CD4-positive, alpha-beta memory T cell (primary cell): Measurements from ENCODE around the gene RPL23. TPM values are rescaled to one million over a fixed set of nuclear protein-coding genes. Genes with fewer than 3 reads are reported as not detected.
A peak's percentile ranks its signal among the peaks of the same experiment; 100 is the strongest.

ENCODE experiments used
- CTCF ChIA-PET: fragments of 350-600 bp; sonication (Branson Sonifier 250); formaldehyde crosslinking; loops from one replicate; lab custom pipeline; 2021; ENCODE audit warnings: inconsistent platforms; ENCODE audit not compliant: partially characterized antibody; lab: Charles Lee
- POLR2A ChIA-PET: fragments of 350-600 bp; sonication (Branson Sonifier 250); formaldehyde crosslinking; loops from one replicate; lab custom pipeline; 2021; ENCODE audit not compliant: partially characterized antibody; lab: Charles Lee
- DNase-seq, 5 donors: peaks; one replicate each; pipeline versions ENCODE4 v3.0.0 to v3.0.0-alpha.2; 2020 to 2022; ENCODE audit warnings: mixed read lengths in 1 of 5
- H3K27ac ChIP-seq: one replicate; pipeline ENCODE4 v1.7.0; 2013; ENCODE audit warnings: low read depth, low read length
- H3K27me3 ChIP-seq: 2 replicates; pipeline ENCODE4 v1.7.0; 2013; ENCODE audit warnings: mild to moderate bottlenecking, low read length, moderate library complexity; ENCODE audit not compliant: insufficient read depth
- H3K36me3 ChIP-seq: 2 replicates; pipeline ENCODE4 v1.7.0; 2013; ENCODE audit warnings: mild to moderate bottlenecking, low read length, moderate library complexity; ENCODE audit not compliant: insufficient read depth
- H3K4me1 ChIP-seq: 2 replicates; pipeline ENCODE4 v1.7.0; 2013; ENCODE audit warnings: mild to moderate bottlenecking, low read length, moderate library complexity; ENCODE audit not compliant: insufficient read depth
- H3K4me3 ChIP-seq, 2 donors: one replicate each; pipeline ENCODE4 v1.7.0; 2013; ENCODE audit warnings: low read length in 2 of 2, mild to moderate bottlenecking in 1 of 2
- H3K9me3 ChIP-seq, 2 donors: one replicate each; pipeline ENCODE4 v1.7.0; 2013; ENCODE audit warnings: low read length in 2 of 2, control low read depth in 1 of 2; ENCODE audit not compliant: control insufficient read depth in 1 of 2
- H3K27ac Mint-ChIP-seq, 7 donors: one replicate each; pipeline ENCODE4 v1.8.0; 2020 to 2021; ENCODE audit warnings: mixed read lengths in 7 of 7, mild to moderate bottlenecking in 6 of 7, inconsistent platforms in 3 of 7, moderate library complexity in 3 of 7
- H3K27me3 Mint-ChIP-seq, 2 donors: one replicate each; pipeline ENCODE4 v1.8.0; 2020 to 2021; ENCODE audit warnings: mixed read lengths in 2 of 2
- H3K36me3 Mint-ChIP-seq, 2 donors: one replicate each; pipeline ENCODE4 v1.8.0; 2020 to 2021; ENCODE audit warnings: mixed read lengths in 2 of 2, inconsistent platforms in 1 of 2, mild to moderate bottlenecking in 1 of 2
- H3K4me1 Mint-ChIP-seq, 4 donors: one replicate each; pipeline ENCODE4 v1.8.0; 2020 to 2021; ENCODE audit warnings: mixed read lengths in 4 of 4, mild to moderate bottlenecking in 1 of 4
- H3K4me3 Mint-ChIP-seq, 8 donors: one replicate each; pipeline ENCODE4 v1.8.0; 2020 to 2021; ENCODE audit warnings: mixed read lengths in 8 of 8, mild to moderate bottlenecking in 7 of 8, moderate library complexity in 6 of 8, inconsistent platforms in 3 of 8
- H3K9me3 Mint-ChIP-seq, 8 donors: one replicate each; pipeline ENCODE4 v1.8.0; 2020 to 2021; ENCODE audit warnings: mixed read lengths in 8 of 8, mild to moderate bottlenecking in 5 of 8, inconsistent platforms in 3 of 8, moderate library complexity in 1 of 8
- intact Hi-C: fragments of 100-400 bp; cut with micrococcal nuclease; formaldehyde crosslinking; loops from one replicate; pipeline ENCODE4 v1.15.1; 2023
- polyA plus RNA-seq, 2 donors: library from polyadenylated mRNA; unstranded; fragments of 300-500 nt; fragmentation: Illumina TruSeq; gene quantifications; one replicate each; pipeline ENCODE4 v1.2.3, GENCODE V29; 2021
- total RNA-seq, 2 experiments: library from RNA; stranded (reverse); gene quantifications; one replicate each; pipeline ENCODE4 v1.2.3, GENCODE V29; 2021

The RPL23 gene
- total and polyA plus RNA-seq, 4 experiments from 2014 or later: 728 to 1,572 (median 1,413) TPM

DNA sequence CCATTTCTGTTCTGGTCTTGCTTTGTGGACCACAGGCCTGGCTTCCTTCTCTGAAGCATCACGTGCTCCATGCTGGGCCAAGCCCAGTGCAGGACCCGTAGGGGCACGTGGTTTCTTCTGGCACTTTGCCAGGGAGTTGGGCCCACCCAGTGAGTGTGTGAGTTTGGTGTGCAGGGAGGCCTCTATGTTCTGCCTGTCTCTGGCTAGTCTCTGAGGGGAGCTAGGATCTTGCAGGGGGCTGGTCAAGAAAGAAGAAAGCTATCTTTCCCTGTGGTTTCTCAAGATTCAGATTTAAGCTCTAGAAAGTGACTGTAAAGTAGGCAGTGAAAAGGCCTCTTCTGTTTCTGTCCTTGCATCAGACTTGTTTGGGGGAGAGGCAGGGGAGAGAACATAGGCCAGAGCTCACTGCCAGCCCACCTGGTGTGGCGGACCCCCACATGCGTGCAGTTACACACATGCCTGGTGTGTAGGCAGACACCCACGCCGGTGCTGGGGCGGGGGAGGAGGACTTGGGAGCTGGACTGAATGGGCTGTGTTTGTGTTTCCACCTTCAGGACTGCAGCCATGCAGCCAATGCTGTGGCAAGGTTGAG is 28.2 kb upstream of the RPL23 start:
- Mint-ChIP-seq H3K27me3 (no peaks in the 10 kb centered on the region), H3K4me3 (peak overlapping the region in 7 of 8 donors; percentile 47 to 90 (median 68)), H3K36me3 (peaks cover 40 to 68% of the 10 kb centered on the region in 2 donors), H3K4me1 (peaks cover 64 to 95% (median 80%) of the 10 kb centered on the region in 4 donors), H3K27ac (peak overlapping the region; percentile 82 to 94 (median 87)), H3K9me3 (no peaks in the 10 kb centered on the region)
- ChIA-PET POLR2A (interaction anchor here (0.8 to 10.4 kb wide), 8 partner anchors 9 to 43 kb away, joined by 3 to 138 read pairs (median 4); partner anchors contain the start of genes LASP1 and RPL23), CTCF (interaction anchor here (1.1 to 2.0 kb wide), 4 partner anchors 12 to 43 kb away, joined by 3 to 7 read pairs (median 4); partner anchors contain the start of genes LASP1 and LASP1NB)
- H3K4me1 ChIP-seq: peaks cover 100% of the 10 kb centered on the region
- peak overlapping the region; percentile 12 for H3K27ac ChIP-seq
- H3K9me3 ChIP-seq: no peaks in the 10 kb centered on the region
- intact Hi-C loops: loop anchor here (2.0 kb wide), 1 partner anchor 17 kb away; no protein-coding TSS in a partner anchor
- no peak overlapping the region for H3K4me3 ChIP-seq
- peaks cover 25% of the 10 kb centered on the region for H3K36me3 ChIP-seq
- no peak for DNase-seq
- H3K27me3 ChIP-seq: no peaks in the 10 kb centered on the region

DNA sequence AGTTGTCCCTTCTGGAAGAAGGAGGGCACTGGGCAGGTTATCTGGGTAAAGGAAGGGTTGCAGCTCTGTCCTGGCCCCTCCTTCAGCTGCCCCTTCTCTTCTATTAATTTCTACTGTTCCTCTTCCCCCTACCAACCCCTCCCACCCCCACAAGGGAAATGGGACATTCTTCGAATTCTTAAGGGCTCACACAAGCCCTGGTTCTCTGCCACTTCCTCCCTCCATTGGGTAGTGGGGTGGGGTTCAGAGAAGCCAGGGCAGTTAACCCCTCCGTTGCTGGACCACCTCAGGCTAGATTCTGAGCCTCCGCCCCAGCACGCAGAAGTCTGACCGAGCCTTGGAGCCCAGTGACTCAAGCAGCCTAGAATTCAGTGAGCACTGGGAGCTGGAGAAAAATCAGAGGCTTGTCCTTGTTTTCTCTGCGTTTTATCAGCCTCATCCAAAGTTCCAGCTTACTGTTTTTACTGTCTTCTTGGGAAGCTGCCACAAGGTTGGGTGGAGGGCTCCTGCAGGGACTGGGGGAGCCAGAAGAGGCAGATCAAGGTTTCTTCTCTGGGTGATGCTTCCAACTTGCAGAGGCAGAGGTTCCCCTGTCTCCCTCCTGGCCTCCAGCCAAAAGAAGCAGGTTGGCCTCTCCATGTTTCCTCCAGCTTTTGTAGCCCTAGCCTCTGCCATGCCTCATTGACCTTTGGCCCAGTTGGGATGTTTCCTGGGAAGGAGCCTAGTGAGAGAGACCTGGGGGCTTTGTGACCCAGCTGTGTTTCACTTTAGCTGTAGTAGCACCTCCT is 26.6 kb upstream of the RPL23 start:
- Mint-ChIP-seq H3K36me3 (peaks cover 34 to 59% of the 10 kb centered on the region in 2 donors), H3K9me3 (no peaks in the 10 kb centered on the region), H3K4me1 (peaks cover 59 to 95% (median 75%) of the 10 kb centered on the region in 4 donors), H3K4me3 (peak overlapping the region in 7 of 8 donors; percentile 59 to 77 (median 69)), H3K27ac (peak overlapping the region; percentile 33 to 90 (median 83)), H3K27me3 (no peaks in the 10 kb centered on the region)
- Histone ChIP-seq H3K27ac (peak overlapping the region; percentile 31), H3K4me3 (no peak overlapping the region), H3K36me3 (peaks cover 25% of the 10 kb centered on the region), H3K27me3 (no peaks in the 10 kb centered on the region), H3K4me1 (peaks cover 92% of the 10 kb centered on the region), H3K9me3 (no peaks in the 10 kb centered on the region)
- CTCF ChIA-PET: interaction anchor here (1.3 to 2.0 kb wide), 2 partner anchors 11 kb away, joined by 3 to 7 read pairs; partner anchors contain the start of gene LASP1
- POLR2A ChIA-PET: interaction anchor here (0.7 to 10.4 kb wide), 6 partner anchors 10 to 26 kb away, joined by 4 to 138 read pairs (median 6); partner anchors contain the start of genes LASP1 and RPL23
- intact Hi-C loops: no loop called here
- no peak for DNase-seq

DNA sequence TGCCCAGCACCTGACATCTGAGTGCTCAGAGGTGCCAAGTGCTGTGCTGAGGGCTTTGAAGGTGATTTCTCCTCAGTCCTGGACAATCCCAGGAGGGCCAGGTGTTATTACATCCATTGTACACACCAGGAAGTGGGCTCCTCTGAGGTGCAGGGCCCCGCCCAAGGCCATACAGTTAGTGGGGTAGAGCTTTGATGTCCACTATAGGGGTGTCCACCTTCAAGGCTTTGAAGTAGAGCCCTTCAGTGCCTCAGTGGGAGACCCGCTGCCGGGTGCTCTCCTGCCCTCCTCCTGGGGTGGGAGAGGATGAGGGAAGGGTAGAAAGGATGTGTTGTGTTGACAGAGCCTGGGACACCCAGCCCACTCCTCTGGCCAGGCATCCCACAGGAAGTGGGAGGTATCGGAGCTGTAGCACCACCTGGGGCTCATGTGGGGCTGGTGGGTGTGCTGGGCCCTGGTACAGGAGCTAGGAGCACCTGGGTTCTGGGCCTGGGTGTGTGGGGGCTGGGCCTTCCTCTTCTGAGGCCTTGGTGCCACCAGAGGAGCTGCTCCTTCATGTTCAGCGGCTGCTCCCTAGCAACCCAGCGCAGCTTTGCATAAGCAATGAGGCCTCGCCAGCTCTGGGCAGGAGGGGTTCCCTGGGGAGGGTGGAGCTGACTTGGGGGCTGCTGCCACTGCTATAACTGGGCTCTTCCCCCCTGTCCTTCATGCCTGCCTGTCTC is 23.8 kb upstream of the RPL23 start:
- peak overlapping the region; percentile 81 to 100 (median 87) for H3K27ac Mint-ChIP-seq
- H3K4me1 Mint-ChIP-seq: peaks cover 58 to 98% (median 78%) of the 10 kb centered on the region in 4 donors
- peak in 3 of 5 donors; percentile 37 to 71 (median 57) for DNase-seq
- ChIA-PET CTCF (interaction anchor here (1.4 kb wide), 1 partner anchor 276 kb away, joined by 6 read pairs; no protein-coding TSS in a partner anchor), POLR2A (interaction anchor here (1.0 to 3.0 kb wide), 5 partner anchors 9 to 52 kb away, joined by 3 to 12 read pairs (median 7); partner anchors contain the start of genes CWC25 and RPL23)
- Histone ChIP-seq H3K36me3 (peaks cover 25% of the 10 kb centered on the region), H3K27me3 (no peaks in the 10 kb centered on the region), H3K4me3 (no peak overlapping the region), H3K9me3 (no peaks in the 10 kb centered on the region), H3K4me1 (peaks cover 92% of the 10 kb centered on the region), H3K27ac (peak overlapping the region; percentile 44)
- no peaks in the 10 kb centered on the region for H3K9me3 Mint-ChIP-seq
- intact Hi-C loops: no loop called here
- peaks cover 26 to 51% of the 10 kb centered on the region in 2 donors for H3K36me3 Mint-ChIP-seq
- H3K27me3 Mint-ChIP-seq: no peaks in the 10 kb centered on the region
- H3K4me3 Mint-ChIP-seq: peak overlapping the region in 7 of 8 donors; percentile 29 to 70 (median 66)

DNA sequence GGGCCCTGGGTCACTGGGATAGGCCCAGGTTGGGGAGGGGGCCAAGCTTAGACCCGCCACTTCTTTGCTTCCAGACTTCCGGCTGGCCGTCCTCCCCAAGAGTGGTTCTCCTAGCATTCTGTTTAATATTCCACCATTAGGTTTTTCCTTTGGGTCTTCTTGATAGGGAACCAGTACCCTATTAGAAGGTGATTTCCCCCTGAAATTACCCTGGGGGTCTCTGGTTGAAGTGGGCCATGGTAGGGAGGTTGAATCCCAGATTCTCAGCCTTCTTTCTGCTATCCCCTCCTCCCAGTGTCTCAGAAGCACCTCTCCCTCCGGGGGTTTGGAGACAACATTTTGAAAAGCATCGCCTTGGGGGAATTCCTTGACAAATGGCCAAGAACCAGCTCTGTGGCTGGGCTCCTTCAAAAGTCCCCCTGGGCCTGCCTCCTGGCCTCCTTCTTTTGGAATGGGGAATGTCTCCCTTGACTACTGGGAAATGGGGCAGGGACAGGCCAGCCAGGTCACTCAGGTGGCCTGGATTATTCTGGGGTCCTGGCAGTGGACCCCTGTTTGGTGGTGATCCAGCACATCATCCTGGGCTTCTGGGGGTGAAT is 22.1 kb upstream of the RPL23 start:
- ChIA-PET CTCF (no interaction called here), POLR2A (interaction anchor here (1.0 to 9.5 kb wide), 4 partner anchors 11 to 22 kb away, joined by 4 to 133 read pairs (median 8); no protein-coding TSS in a partner anchor)
- H3K27ac Mint-ChIP-seq: peak overlapping the region; percentile 49 to 100 (median 87)
- peak overlapping the region; percentile 29 for H3K27ac ChIP-seq
- peak overlapping the region in 5 of 8 donors; percentile 16 to 76 (median 50) for H3K4me3 Mint-ChIP-seq
- no peaks in the 10 kb centered on the region for H3K9me3 Mint-ChIP-seq
- H3K36me3 Mint-ChIP-seq: peaks cover 22 to 52% of the 10 kb centered on the region in 2 donors
- H3K36me3 ChIP-seq: peaks cover 24% of the 10 kb centered on the region
- DNase-seq: no peak
- intact Hi-C loops: no loop called here
- no peaks in the 10 kb centered on the region for H3K27me3 Mint-ChIP-seq
- H3K27me3 ChIP-seq: no peaks in the 10 kb centered on the region
- no peaks in the 10 kb centered on the region for H3K9me3 ChIP-seq
- H3K4me3 ChIP-seq: no peak overlapping the region
- peaks cover 88% of the 10 kb centered on the region for H3K4me1 ChIP-seq
- peaks cover 59 to 98% (median 77%) of the 10 kb centered on the region in 4 donors for H3K4me1 Mint-ChIP-seq

DNA sequence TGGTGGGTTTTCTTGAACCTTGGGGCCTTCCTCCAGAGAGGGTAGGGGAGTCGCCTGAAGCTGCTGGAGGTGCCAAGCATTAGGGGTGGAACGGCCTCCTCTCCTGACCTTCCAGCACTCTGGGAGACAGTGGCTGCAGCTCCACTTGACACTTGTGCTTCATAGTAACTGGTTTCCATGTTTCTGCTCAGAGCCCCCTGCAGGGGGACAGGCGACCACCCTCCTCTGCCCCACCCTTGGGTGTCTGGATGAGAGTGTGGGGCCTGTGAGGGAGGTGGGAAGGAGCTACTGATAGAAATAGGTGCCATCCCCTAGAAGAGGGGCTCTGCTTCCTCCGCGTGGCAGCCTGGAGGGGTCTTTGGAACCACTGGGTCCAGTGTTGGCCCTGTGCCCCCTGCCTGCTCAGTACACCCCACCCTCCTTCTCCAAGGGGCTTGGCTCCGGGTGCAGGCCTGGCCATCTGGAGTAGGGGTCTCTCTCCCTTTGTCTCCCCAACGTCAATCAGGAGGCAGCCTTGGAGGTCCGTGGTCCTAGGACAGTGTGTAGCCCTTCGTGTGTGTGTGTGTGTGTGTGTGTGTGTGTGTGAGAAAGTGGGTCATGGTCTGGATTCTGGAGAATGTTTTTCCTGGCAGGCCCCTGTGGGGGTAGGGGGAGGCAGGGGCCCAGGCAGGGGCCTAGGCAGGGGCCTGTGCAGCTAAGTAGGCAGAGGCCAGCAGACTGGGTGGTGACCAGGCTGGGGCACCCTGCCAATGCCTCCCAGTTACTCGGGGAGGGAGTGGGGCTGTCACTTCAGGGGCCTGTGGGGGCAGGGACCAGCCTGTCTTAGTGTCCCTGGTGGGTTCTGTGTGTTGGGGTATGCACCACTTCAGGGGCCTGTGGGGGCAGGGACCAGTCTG is 21.2 kb upstream of the RPL23 start:
- Mint-ChIP-seq H3K4me3 (peak overlapping the region in 6 of 8 donors; percentile 27 to 95 (median 58)), H3K9me3 (peaks cover 0 to 2% (median 0%) of the 10 kb centered on the region in 8 donors), H3K36me3 (peaks cover 16 to 51% of the 10 kb centered on the region in 2 donors), H3K4me1 (peaks cover 52 to 95% (median 70%) of the 10 kb centered on the region in 4 donors), H3K27ac (peak overlapping the region; percentile 49 to 100 (median 87)), H3K27me3 (no peaks in the 10 kb centered on the region)
- H3K36me3 ChIP-seq: peaks cover 20% of the 10 kb centered on the region
- intact Hi-C loops: loop anchor here (5.0 kb wide), 3 partner anchors 93 to 172 kb away; partner anchors contain the start of gene FBXO47
- no peak overlapping the region for H3K4me3 ChIP-seq
- H3K27me3 ChIP-seq: no peaks in the 10 kb centered on the region
- H3K9me3 ChIP-seq: no peaks in the 10 kb centered on the region
- ChIA-PET POLR2A (interaction anchor here (1.0 to 9.5 kb wide), 5 partner anchors 11 to 23 kb away, joined by 4 to 229 read pairs (median 12); partner anchors contain the start of gene RPL23), CTCF (no interaction called here)
- peak overlapping the region; percentile 29 for H3K27ac ChIP-seq
- DNase-seq: no peak
- peaks cover 80% of the 10 kb centered on the region for H3K4me1 ChIP-seq
